B cell (primary cell): Measurements from ENCODE around the gene JUNB. TPM values are rescaled to one million over a fixed set of nuclear protein-coding genes. Genes with fewer than 3 reads are reported as not detected.
A peak's percentile ranks its signal among the peaks of the same experiment; 100 is the strongest.

Experiments used
- ATAC-seq: fragments of 200-7000 bp; cut with Tn5 transposase; one replicate; pipeline ENCODE4 v1.10.0; 2021; ENCODE audit warnings: low read depth, mild to moderate bottlenecking, moderate number of reproducible peaks, moderate library complexity
- CTCF ChIA-PET: fragments of 350-600 bp; sonication (Branson Sonifier 250); formaldehyde crosslinking; loops from one replicate; lab custom pipeline; 2021; ENCODE audit warnings: antibody characterized with exemption, inconsistent platforms; lab: Charles Lee
- POLR2A ChIA-PET: fragments of 350-600 bp; sonication (Branson Sonifier 250); formaldehyde crosslinking; loops from one replicate; lab custom pipeline; 2021; ENCODE audit warnings: antibody characterized with exemption; lab: Charles Lee
- DNase-seq: peaks from one replicate; pipeline ENCODE4 v3.0.0; 2013
- H2AFZ ChIP-seq: 2 replicates; pipeline ENCODE4 v1.6.1; 2012; ENCODE audit warnings: mild to moderate bottlenecking, low read depth, low read length; ENCODE audit not compliant: insufficient read depth, poor library complexity, severe bottlenecking
- H3K27ac ChIP-seq, 2 donors: 1 replicate in 1 of 2; 2 replicates in 1 of 2; pipeline ENCODE4 v1.5.1; 2012 to 2013; ENCODE audit warnings: low read length in 2 of 2, mild to moderate bottlenecking in 2 of 2, moderate library complexity in 1 of 2
- H3K27me3 ChIP-seq, 4 experiments: fragments of 200-600 bp in 1 of 4; sonication (generic) in 1 of 4; replicated peaks in 1 of 4; 1 replicate in 2 of 4; 2 replicates in 2 of 4; pipeline versions ENCODE4 v1.6.1 to v1.7.0; 2013 to 2016; ENCODE audit warnings: low read length in 3 of 4, mild to moderate bottlenecking in 2 of 4, mixed read lengths in 1 of 4, moderate library complexity in 1 of 4; ENCODE audit not compliant: insufficient read depth in 4 of 4, control insufficient read depth in 3 of 4; ENCODE audit errors: control extremely low read depth in 1 of 4
- H3K36me3 ChIP-seq, 2 experiments: replicated peaks in 1 of 2; 1 replicate in 1 of 2; 2 replicates in 1 of 2; pipeline versions ENCODE4 v1.6.1 to v1.7.1; 2013; ENCODE audit warnings: low read length in 1 of 2; ENCODE audit not compliant: insufficient read depth in 2 of 2, control insufficient read depth in 1 of 2; ENCODE audit errors: control extremely low read depth in 1 of 2, extremely low read depth in 1 of 2
- H3K4me1 ChIP-seq, 2 donors: fragments of 200-600 bp in 1 of 2; sonication (generic) in 1 of 2; 1 replicate in 1 of 2; 2 replicates in 1 of 2; pipeline versions ENCODE4 v1.5.1 to v1.6.1; 2013 to 2017; ENCODE audit warnings: low read length in 2 of 2; ENCODE audit not compliant: control insufficient read depth in 2 of 2, insufficient read depth in 2 of 2
- H3K4me2 ChIP-seq: replicated peaks from 2 replicates; pipeline ENCODE3; 2012; ENCODE audit warnings: mild to moderate bottlenecking, low read depth, low read length; ENCODE audit not compliant: poor library complexity, severe bottlenecking
- H3K4me3 ChIP-seq, 5 experiments: fragments of 200-600 bp in 1 of 5; sonication (generic) in 1 of 5; 1 replicate in 3 of 5; 2 replicates in 2 of 5; pipeline versions ENCODE4 v1.5.1 to v1.7.0; 2011 to 2016; ENCODE audit warnings: low read length in 4 of 5, mild to moderate bottlenecking in 4 of 5, low read depth in 2 of 5, control low read depth in 1 of 5, moderate library complexity in 1 of 5; ENCODE audit not compliant: insufficient read depth in 1 of 5; ENCODE audit errors: control extremely low read depth in 1 of 5, extremely low read depth in 1 of 5
- H3K79me2 ChIP-seq: fragments of 200-600 bp; sonication (generic); one replicate; pipeline ENCODE4 v1.6.0; 2016; ENCODE audit warnings: low read length; ENCODE audit not compliant: control insufficient read depth, insufficient read depth
- H3K9ac ChIP-seq: fragments of 200-600 bp; sonication (generic); 2 replicates; pipeline ENCODE4 v1.6.1; 2017; ENCODE audit warnings: mild to moderate bottlenecking, low read length, moderate library complexity
- H3K9me3 ChIP-seq, 3 donors: one replicate each; pipeline versions ENCODE4 v1.6.1 to v1.7.1; 2013; ENCODE audit warnings: low read length in 2 of 3; ENCODE audit not compliant: control insufficient read depth in 2 of 3, insufficient read depth in 1 of 3; ENCODE audit errors: control extremely low read depth in 1 of 3
- H4K20me1 ChIP-seq: 2 replicates; pipeline ENCODE4 v1.6.0; 2012; ENCODE audit warnings: mild to moderate bottlenecking, low read length; ENCODE audit not compliant: insufficient read depth, control insufficient read depth, poor library complexity, severe bottlenecking
- H3K27ac Mint-ChIP-seq: one replicate; pipeline ENCODE4 v1.8.0; 2021; ENCODE audit warnings: mixed read lengths
- H3K27me3 Mint-ChIP-seq: one replicate; pipeline ENCODE4 v1.8.0; 2021; ENCODE audit warnings: mixed read lengths
- H3K4me1 Mint-ChIP-seq: one replicate; pipeline ENCODE4 v1.8.0; 2021; ENCODE audit warnings: mixed read lengths
- H3K4me3 Mint-ChIP-seq: one replicate; pipeline ENCODE4 v1.8.0; 2021; ENCODE audit warnings: mixed read lengths
- H3K9me3 Mint-ChIP-seq: one replicate; pipeline ENCODE4 v1.8.0; 2022; ENCODE audit warnings: mixed read lengths; ENCODE audit not compliant: insufficient read depth
- EZH2 ChIP-seq: IDR thresholded peaks from 2 replicates; pipeline ENCODE4 v1.6.1; 2012; ENCODE audit warnings: borderline replicate concordance, low read depth, mild to moderate bottlenecking, moderate library complexity, low read length; ENCODE audit not compliant: insufficient read depth, poor library complexity, severe bottlenecking
- WGBS: methylation state at CpG from one replicate; pipeline ENCODE4 v1.1.5; 2013; ENCODE audit warnings: missing lambda C conversion rate; ENCODE audit not compliant: insufficient coverage; 5-methylcytosine and 5-hydroxymethylcytosine counted together
- intact Hi-C: fragments of 100-400 bp; cut with micrococcal nuclease; formaldehyde crosslinking; loops from one replicate; pipeline ENCODE4 v1.10.0; 2022
- polyA plus RNA-seq: library from polyadenylated mRNA; depleted of rRNA; stranded (reverse); fragments of >200 nt; gene quantifications from 2 replicates; pipeline ENCODE4 v1.2.3, GENCODE V29; 2012
- total RNA-seq, 2 donors: library from RNA; stranded (reverse); fragments of 120-200 nt in 1 of 2; gene quantifications; 1 replicate in 1 of 2; 2 replicates in 1 of 2; pipeline versions ENCODE4 v1.2.3 to v1.2.4, GENCODE V29; 2013 to 2022
- TF ChIP-seq, protein P1 (sequence below): fragments of 200-600 bp; IDR thresholded peaks from one replicate; pipeline ENCODE4 v1.8.0; 2022; ENCODE audit warnings: antibody characterized with exemption, mild to moderate bottlenecking

JUNB gene
- total and polyA plus RNA-seq, 2 donors (not counting 1 experiment from before 2014, with no cell fraction given): 206 to 4,055 TPM

DNA sequence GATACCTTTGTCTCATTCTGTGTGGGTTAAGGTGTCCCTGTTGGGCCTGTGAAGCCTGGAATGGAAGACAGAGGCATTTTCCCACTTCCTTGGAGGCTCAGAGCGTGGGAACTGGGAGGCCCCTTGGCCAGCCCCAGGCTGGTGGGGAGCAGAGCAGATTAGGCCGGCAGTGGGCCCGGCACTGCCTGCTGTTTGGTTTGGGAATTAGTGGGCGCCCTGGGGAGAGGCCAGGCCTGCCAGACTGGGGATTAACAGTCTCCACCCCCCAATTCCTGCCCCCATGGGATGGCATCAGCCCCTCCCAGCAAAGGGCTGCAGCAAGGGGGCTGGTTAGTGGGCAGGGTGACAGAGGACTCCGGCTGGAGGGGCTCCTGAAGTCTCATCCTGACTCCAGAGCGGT, 42.8 kb upstream of the JUNB start:
- Histone ChIP-seq H3K79me2 (no peaks in the 10 kb centered on the region), H3K36me3 (peaks cover 0 to 28% of the 10 kb centered on the region in 2 experiments), H3K9ac (no peak overlapping the region), H3K27ac (no peak overlapping the region), H2AFZ (no peak overlapping the region), H3K4me3 (no peak overlapping the region), H3K9me3 (peaks cover 0 to 15% (median 5%) of the 10 kb centered on the region in 3 donors), H4K20me1 (no peaks in the 10 kb centered on the region), H3K4me2 (no peak overlapping the region), H3K27me3 (peaks cover 0 to 4% (median 0%) of the 10 kb centered on the region in 4 experiments), H3K4me1 (peaks cover 5 to 7% of the 10 kb centered on the region in 2 donors)
- no peak for TF ChIP-seq EZH2
- TF ChIP-seq, protein P1, sequence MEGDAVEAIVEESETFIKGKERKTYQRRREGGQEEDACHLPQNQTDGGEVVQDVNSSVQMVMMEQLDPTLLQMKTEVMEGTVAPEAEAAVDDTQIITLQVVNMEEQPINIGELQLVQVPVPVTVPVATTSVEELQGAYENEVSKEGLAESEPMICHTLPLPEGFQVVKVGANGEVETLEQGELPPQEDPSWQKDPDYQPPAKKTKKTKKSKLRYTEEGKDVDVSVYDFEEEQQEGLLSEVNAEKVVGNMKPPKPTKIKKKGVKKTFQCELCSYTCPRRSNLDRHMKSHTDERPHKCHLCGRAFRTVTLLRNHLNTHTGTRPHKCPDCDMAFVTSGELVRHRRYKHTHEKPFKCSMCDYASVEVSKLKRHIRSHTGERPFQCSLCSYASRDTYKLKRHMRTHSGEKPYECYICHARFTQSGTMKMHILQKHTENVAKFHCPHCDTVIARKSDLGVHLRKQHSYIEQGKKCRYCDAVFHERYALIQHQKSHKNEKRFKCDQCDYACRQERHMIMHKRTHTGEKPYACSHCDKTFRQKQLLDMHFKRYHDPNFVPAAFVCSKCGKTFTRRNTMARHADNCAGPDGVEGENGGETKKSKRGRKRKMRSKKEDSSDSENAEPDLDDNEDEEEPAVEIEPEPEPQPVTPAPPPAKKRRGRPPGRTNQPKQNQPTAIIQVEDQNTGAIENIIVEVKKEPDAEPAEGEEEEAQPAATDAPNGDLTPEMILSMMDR: no peak
- CTCF ChIA-PET: interaction anchor here (1.0 to 4.4 kb wide), 3 partner anchors 11 to 31 kb away, joined by 3 to 29 read pairs (median 4); no protein-coding TSS in a partner anchor
- no peak overlapping the region for H3K4me3 Mint-ChIP-seq
- peaks cover 21% of the 10 kb centered on the region for H3K27me3 Mint-ChIP-seq
- peaks cover 4% of the 10 kb centered on the region for H3K9me3 Mint-ChIP-seq
- ATAC-seq: no peak
- H3K27ac Mint-ChIP-seq: no peak overlapping the region
- intact Hi-C loops: no loop called here
- WGBS: 93% methylated on average over 6 of the region's 6 CpGs
- peaks cover 4% of the 10 kb centered on the region for H3K4me1 Mint-ChIP-seq
- no peak for DNase-seq
- POLR2A ChIA-PET: no interaction called here

DNA sequence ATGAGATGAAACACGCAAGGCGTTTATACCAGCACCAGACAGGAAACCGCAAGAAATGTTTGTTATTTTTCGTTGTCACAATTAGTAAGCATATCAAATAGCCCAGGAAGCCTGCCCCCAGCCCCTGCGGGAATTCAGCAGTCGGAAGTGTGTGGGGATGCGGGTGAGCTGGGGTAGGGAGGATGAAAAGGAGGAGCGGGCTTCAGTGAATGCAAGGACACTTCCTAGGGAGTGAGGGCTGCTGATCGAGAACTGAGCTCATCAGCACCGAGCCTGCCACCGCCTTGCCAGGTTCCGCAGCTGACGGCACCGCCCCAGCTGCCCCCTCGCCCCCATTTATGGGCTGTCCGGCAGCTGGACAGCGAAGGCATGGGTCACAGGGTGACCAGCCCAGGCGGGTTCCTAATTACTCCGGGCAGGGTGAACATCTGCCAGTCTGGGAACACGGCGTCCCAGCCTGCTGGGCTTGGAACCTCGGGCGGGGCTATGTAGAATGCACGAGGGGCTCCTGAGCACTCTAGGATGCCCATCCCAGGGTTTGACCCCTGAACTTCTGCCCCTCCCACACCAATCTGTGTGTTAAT, 41.3 kb upstream of the JUNB start:
- peaks cover 4% of the 10 kb centered on the region for H3K4me1 Mint-ChIP-seq
- H3K4me2 ChIP-seq: peak overlapping the region; percentile 44
- peaks cover 0 to 21% of the 10 kb centered on the region in 2 experiments for H3K36me3 ChIP-seq
- H3K9me3 ChIP-seq: peaks cover 0 to 15% (median 5%) of the 10 kb centered on the region in 3 donors
- DNase-seq (no peak), ATAC-seq (no peak)
- peaks cover 5 to 7% of the 10 kb centered on the region in 2 donors for H3K4me1 ChIP-seq
- peaks cover 4% of the 10 kb centered on the region for H3K9me3 Mint-ChIP-seq
- H3K27ac ChIP-seq: no peak overlapping the region
- H3K27me3 Mint-ChIP-seq: peaks cover 24% of the 10 kb centered on the region
- no peak overlapping the region for H3K27ac Mint-ChIP-seq
- H3K4me3 ChIP-seq: no peak overlapping the region
- ChIA-PET CTCF (interaction anchor here (1.7 to 4.4 kb wide), 2 partner anchors 9 to 16 kb away, joined by 3 to 29 read pairs; no protein-coding TSS in a partner anchor), POLR2A (interaction anchor here (1.0 kb wide), 1 partner anchor 46 kb away, joined by 4 read pairs; no protein-coding TSS in a partner anchor)
- H3K4me3 Mint-ChIP-seq: no peak overlapping the region
- intact Hi-C loops: no loop called here
- no peaks in the 10 kb centered on the region for H4K20me1 ChIP-seq
- no peak overlapping the region for H3K9ac ChIP-seq
- no peak for TF ChIP-seq EZH2
- TF ChIP-seq, protein P1: no peak
- no peak overlapping the region for H2AFZ ChIP-seq
- peaks cover 0 to 14% (median 0%) of the 10 kb centered on the region in 4 experiments for H3K27me3 ChIP-seq
- H3K79me2 ChIP-seq: no peaks in the 10 kb centered on the region
- 53% methylated on average over 20 of the region's 24 CpGs for WGBS
